ENCODE data around the gene ZNF184. TPM values are rescaled to one million over a fixed set of nuclear protein-coding genes. Genes with fewer than 3 reads are reported as not detected.

ZNF184 gene
- total RNA-seq, 2 experiments from 2014 or later, result 7.8 to 8.1 TPM

GRCh38 chr6:27494103-27494502 is 21.2 kb upstream of the ZNF184 start:
- ChIA-PET POLR2A (interaction anchor here (0.6 kb wide), 1 partner anchor 8 kb away, joined by 6 read pairs; no protein-coding TSS in a partner anchor), CTCF (interaction anchor here (0.6 to 1.1 kb wide), 3 partner anchors 15 to 401 kb away, joined by 3 to 4 read pairs (median 3); partner anchors contain the start of gene ZNF184)

DNA sequence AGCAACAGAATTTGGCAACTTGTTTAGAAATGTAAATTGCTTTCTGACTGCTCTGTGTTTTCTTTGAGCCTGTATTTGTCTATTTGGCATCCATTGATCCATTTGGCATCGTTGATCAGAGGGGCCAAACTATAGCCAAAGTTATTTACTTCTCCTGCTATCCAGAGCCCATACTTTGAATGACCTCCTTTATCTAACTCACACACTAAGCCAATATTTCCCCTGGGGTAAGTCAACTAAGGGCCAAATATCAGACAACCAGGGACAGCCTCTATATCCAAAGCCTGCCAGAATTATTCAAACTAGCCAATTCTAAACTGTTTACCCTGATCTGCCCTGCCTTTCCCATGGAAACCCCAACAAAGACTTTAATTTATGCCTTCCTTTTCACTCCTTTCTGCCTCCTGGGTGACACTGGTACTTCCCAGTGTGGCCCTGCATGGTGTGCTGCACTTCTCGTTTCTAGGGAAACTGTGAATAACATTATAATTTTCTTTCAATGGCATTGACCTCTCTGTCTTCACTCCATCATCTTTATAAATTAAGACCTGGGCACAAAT is 19.8 kb upstream of the ZNF184 start:
- ChIA-PET CTCF (no interaction called here), POLR2A (no interaction called here)

DNA sequence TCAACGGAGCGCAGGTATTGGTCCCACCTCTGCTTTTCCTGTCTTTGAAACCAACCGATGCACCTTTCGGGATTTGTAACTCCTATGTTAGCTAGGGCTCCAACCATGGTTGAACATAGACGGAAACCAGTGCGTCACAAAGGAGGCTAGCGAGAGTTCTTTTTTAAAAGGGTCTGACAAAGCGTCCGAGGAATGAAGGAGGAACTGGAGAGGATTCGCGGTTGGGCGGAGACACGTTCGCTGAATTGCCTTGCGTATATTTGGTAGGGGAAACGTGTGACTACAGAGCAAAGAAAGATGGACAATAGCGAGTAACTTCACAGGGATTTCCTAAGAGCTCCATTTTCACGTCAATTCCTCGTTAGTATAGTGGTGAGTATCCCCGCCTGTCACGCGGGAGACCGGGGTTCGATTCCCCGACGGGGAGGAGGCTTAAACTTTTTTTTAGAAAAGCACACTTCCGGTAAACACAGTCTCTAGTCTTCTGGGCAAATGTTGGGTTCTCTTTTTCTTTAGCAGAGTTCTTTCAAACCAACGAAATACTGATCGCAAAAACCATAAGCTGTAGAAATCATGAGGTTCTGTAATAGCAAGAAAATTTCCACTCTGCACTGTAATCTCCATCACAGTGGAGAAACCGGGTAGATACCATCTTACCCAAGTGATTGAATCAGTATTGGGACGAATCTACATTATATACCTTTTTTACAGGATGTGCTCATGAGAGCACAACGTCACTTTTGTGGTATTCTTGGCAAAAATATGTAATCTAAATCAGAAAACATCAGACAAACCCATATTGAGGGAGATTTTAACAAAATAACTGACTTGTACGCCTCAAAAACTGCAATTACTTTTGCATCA is 6.6 kb upstream of the ZNF184 start:
- POLR2A ChIA-PET, result interaction anchor here (0.7 kb wide), 1 partner anchor 333 kb away, joined by 9 read pairs; a partner anchor contains a TSS
- CTCF ChIA-PET, result interaction anchor here (0.7 to 1.4 kb wide), 2 partner anchors 273 to 884 kb away, joined by 3 read pairs; no protein-coding TSS in a partner anchor

- POLR2A ChIA-PET, result no interaction called here
- CTCF ChIA-PET, result interaction anchor here (0.7 to 1.4 kb wide), 2 partner anchors 273 to 883 kb away, joined by 3 read pairs; no protein-coding TSS in a partner anchor
Measured at GRCh38 chr6:27478706-27479318, 5.9 kb upstream of the ZNF184 start.

DNA sequence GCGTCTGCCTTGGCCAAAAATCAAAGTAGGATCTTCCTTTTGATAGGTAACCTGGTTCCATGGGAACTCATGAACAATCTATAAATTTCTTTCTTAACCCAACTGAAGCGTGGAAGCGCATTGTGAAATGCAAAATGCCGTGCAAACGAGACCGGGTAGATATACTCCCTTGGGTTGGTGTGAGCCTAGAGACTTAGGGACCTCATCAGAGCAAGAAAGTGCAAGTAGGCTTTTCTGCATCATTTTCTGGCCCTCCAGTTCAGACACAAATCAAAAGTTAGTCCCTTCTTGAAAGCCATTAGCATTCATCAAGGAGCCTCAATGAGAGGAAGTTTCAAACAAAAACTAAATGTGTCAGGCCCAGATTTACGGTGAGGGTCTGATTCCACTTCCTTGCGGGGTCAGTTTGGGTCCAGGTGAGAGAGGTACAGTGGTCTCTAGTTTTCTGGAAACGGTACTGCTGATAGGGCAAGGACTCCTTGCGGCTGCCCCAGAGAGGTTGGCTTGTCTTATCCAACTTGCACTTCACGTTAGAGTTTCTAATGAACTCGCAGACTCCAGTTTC is 5.3 kb upstream of the ZNF184 start:
- ChIA-PET CTCF (interaction anchor here (1.4 kb wide), 1 partner anchor 274 kb away, joined by 3 read pairs; no protein-coding TSS in a partner anchor), POLR2A (no interaction called here)

GRCh38 chr6:27477318-27478013 is 4.6 kb upstream of the ZNF184 start:
- ChIA-PET POLR2A (no interaction called here), CTCF (no interaction called here)

DNA sequence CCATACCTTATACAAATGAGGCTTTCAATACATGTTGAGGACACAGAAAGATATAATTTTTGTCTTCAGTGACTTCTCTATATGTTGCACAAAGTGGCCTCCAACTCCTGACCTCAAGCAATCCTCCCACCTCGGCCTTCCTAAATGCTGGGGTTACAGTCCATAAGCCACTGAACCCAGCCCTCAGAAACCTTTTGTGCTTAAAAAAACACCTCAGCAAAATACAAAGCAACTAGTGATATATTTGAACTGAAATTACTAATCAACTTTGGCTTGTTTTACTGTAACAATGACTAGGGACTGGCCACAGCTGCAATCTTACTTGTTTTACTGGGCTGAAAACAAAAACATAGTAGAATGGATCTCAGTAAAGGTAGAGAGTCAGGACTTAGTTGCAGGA is 3.2 kb upstream of the ZNF184 start:
- CTCF ChIA-PET, result no interaction called here
- POLR2A ChIA-PET, result no interaction called here

- CTCF ChIA-PET, result no interaction called here
- POLR2A ChIA-PET, result no interaction called here
Measured at GRCh38 chr6:27474672-27475071, 1.8 kb upstream of the ZNF184 start.

GRCh38 chr6:27474172-27474465 is 1.2 kb upstream of the ZNF184 start:
- POLR2A ChIA-PET, result no interaction called here
- CTCF ChIA-PET, result no interaction called here

GRCh38 chr6:27472182-27472616 is 706 bp downstream of the ZNF184 start:
- CTCF ChIA-PET, result interaction anchor here (0.9 to 1.6 kb wide), 2 partner anchors 22 to 159 kb away, joined by 3 to 4 read pairs; no protein-coding TSS in a partner anchor
- POLR2A ChIA-PET, result interaction anchor here (1.0 to 1.3 kb wide), 2 partner anchors 340 to 342 kb away, joined by 3 read pairs; a partner anchor contains a TSS

DNA sequence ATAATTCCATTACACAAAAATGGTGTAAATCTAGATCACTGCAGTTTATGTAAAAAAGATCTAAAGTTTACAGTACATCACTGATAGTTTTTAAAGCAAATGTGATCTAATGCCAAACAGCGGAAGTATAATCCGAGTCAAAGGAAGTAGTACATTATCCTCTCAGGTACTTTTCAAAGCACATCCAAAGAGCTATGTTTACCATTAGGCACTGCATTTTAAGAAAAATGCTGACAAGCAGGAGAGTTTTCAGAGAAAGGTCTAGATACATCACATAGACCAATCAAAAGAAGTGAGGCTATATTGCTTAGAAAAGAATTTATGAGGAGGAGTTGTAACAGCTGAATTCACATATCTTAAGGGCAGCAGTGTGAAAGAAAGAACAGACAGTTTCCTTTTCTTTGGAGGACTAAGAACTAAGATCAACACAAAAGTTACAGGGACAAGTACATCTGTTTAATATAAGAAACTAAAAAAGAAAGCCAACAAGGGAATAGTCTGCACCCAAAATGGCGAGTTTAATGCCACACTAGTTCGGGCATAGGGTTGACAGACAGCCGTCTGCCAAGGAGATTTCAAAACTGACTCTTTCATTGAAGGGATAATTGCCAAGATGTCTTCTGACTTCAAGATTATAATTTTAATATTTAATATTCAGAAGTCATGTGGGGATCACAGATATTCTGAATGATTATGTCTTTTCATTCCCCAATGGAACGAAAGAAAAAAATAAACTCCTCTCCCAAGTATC is 1.4 kb downstream of the ZNF184 start:
- CTCF ChIA-PET, result no interaction called here
- POLR2A ChIA-PET, result no interaction called here

DNA sequence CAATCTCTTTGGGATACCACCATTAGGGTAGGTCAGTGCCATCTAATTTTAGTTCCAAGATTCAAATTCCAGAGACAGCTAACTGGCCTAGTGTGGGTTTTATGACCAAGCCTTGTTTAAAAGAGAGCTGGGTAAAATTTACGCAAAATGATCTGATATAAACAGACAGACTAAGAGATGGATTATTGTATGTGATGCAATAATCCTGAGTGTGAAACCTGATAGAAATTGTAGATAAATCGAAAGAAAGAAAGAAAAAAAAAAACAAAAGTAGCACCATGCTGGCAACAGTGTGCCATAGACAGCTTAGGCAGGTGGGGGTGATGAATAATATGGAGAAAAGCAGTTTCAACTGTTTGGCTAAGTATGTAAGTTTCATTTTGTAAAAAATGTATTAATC is 2.9 kb downstream of the ZNF184 start:
- ChIA-PET CTCF (interaction anchor here (0.6 kb wide), 1 partner anchor 13 kb away, joined by 3 read pairs; no protein-coding TSS in a partner anchor), POLR2A (interaction anchor here (0.6 kb wide), 1 partner anchor 292 kb away, joined by 3 read pairs; no protein-coding TSS in a partner anchor)

- POLR2A ChIA-PET, result no interaction called here
- CTCF ChIA-PET, result no interaction called here
Measured at GRCh38 chr6:27468334-27468733, 4.6 kb downstream of the ZNF184 start.

DNA sequence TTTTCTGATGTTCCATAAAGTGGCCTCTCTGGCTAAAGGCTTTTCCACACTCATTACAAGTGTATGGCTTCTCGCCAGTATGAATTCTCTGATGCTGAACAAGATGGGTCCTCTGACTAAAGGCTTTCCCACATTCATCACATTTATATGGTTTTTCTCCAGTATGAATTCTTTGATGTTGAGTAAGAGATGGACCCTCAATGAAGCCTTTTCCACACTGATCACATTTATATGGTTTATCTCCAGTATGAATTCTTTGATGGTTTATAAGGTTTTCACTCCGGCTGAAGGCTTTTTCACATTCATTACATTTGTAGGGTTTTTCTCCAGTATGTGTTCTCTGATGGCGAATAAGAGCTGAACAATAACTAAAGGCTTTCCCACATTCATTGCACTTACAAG is 20.4 kb downstream of the ZNF184 start:
- CTCF ChIA-PET, result no interaction called here
- POLR2A ChIA-PET, result no interaction called here

GRCh38 chr6:27451660-27452390 is 21.1 kb downstream of the ZNF184 start:
- ChIA-PET POLR2A (no interaction called here), CTCF (no interaction called here)

- ChIA-PET CTCF (no interaction called here), POLR2A (no interaction called here)
Measured at GRCh38 chr6:27448456-27448855, 24.4 kb downstream of the ZNF184 start.

GRCh38 chr6:27442932-27443331 is 30.0 kb downstream of the ZNF184 start:
- CTCF ChIA-PET, result no interaction called here
- POLR2A ChIA-PET, result no interaction called here

- POLR2A ChIA-PET, result no interaction called here
- CTCF ChIA-PET, result no interaction called here
Measured at GRCh38 chr6:27441001-27441400, 31.9 kb downstream of the ZNF184 start.
